GM21526 (cell line): ENCODE results near the gene DDB1.

Source experiments
- ATAC-seq: cut with Tn5 transposase; IDR thresholded peaks from one replicate; pipeline ENCODE4 v1.9.1; 2021; ENCODE audit warnings: moderate library complexity; ENCODE audit not compliant: unreplicated experiment, low FRiP score

The DDB1 gene

DNA sequence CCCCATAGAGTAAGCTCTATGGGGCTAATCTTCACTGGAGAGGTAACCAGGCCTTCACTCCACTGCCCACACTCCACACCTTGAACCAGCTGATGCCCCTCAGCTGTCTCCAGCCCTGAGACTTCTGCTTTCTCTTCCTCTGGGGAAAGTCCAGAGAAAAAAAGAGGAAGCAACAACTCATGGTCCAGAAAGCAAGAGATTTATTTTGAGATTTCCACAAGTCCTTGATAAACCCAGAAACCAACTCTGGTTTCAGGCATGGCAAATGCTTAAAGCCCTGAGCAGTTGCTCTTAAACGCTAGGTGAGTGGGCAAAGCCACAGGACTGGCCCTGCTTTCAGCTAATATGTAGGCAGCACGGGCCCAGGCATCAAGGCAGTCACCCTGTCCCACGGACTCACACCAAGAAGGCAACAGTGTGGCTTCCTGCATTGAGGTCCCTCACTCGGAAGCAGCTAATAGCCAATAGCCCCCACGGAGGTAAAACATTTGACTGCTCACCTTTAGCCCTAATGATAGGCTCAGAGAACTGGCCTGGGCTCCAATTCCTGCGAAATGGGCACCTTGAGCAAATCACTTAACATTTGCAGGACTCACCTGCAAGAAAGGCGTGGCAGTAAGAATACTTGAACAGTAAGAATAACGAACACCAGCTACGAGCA is 24.5 kb upstream of the DDB1 start:
- ATAC-seq = peak; percentile 34

DNA sequence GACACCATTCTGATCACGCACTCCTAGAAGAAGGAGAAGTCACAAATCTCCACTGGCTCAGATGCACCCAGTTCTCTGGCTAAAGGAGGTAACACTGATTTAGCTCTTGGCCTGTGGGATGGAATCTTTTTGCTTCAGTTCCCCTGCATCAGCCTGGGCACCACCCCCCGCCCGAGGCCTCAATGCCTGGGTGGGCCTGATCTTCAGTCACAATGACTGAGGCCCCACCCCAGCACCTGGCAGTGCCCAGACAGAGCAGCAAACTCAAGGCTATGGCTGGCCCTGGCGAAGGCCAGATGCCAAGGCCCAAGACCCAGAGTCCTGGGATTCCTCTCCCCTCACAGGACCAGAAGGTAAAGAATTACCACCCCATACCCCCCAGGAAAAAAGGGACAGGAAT is 23.8 kb upstream of the DDB1 start:
- no peak for ATAC-seq

DNA sequence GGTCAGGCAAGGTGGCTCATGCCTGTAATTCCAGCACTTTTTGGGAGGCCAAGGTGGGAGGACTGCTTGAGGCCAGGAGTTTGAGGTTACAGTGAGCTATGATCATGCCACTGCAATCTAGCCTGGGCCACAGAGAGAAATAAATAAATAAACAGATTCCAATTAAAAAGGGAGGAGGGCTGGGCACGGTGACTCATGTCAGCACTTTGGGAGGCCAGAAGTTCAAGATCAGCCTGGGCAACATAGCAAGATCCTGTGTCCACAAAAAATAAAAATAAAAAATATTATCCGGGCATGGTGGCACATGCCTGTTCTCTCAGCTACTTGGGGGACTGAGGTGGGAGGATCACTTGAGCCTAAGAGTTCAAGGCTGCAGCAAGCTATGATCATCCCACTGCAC is 21.3 kb upstream of the DDB1 start:
- ATAC-seq = no peak

DNA sequence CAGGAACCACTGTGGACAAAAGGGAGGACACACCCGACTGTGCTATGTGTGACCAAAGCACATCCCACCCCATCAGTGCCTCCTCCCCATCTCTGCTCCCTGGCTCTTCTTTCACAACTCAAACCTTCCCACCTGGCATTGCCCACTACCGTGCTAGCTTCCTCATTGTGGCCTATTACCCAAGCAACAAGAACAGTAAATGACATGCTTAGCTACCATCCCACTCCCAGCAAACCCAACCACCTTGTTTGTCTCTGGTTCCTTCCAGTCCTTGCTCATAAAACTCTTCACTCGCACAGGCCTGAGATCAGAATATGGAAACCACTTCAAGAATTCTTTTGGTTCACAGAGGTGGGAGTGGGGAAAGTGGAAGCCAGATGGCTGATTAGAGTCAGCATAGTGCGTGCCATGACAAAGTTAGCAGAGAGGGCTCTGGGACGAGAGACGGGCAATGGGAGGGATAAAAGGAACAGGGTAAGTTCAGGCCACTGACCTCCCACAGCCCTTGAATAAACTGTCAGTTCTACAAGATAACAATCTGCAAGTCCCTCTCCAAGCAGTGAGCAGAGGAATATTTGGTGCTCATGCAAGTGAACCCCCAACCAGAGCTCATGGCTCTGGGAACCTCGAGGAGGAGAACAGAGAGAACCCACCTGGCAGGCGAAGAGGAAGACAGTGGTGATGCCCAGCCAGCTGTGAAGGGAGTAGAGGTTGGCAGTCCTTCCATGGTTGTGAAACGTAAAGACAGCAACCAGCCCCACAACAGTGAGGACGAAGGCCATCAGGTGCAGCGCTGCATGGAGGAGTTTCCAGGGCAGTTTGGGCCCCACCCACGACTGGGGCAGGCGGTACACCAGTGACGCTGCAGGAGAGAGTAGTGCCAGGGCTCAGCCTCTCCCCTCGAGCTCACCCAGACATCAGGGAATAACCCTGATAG is 20.5 kb upstream of the DDB1 start:
- no peak for ATAC-seq

DNA sequence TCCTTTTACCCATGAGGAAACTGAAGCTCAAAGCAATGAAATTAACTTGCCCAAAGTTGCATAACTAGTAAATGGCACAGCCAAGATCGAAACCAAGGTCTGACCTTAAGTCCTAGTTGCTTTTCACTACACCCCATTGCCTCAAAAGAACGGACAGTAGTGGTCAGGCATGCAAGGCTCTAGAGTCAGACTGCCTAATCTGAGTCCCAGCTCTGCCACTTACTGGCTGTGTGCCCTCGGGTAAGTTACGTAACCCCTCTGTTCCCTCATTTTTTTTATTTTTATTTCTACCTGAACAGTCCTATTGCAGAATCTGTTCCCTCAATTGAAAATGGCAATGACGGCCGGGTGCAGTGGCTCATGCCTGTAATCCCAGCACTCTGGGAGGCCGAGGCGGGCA is 19.1 kb upstream of the DDB1 start:
- no peak for ATAC-seq

DNA sequence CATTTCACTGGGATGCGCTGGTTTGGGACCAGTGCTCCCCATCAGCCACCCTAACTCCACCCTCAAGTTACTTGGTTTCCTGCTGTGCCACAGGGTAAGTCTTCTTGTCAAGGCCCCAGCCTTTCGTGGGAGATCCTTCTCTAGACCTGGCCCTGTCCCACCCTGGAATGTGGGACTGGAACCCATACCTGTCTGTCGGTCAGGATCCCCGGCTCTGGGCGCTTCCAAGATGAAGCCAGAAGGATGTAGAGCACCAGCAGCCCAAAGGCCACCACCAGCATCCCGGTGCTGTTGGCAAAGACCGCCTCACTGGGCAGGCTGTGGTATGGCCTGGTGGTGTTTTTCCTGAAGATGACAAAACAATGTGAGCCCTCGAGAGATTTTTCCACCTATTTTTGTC is 17.9 kb upstream of the DDB1 start:
- no peak for ATAC-seq

DNA sequence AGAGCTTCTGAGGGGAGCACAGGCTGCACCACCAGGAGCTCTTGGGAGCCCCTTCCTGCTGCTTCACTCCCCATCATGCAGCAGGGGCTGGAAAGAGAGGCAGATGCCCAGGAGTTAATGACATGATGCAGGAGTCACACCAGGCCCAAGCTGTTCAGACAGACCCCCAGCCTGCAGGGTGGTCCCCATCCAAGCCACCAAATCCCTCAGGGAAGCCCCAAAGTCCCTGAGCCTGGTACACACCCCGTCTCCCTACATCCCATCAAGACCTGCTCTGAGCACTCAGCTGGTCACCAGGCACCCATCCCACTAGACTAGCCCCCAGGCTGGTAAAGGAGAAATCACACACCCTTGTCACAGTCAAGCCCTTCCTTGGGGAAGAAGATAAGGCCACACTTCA is 17.4 kb upstream of the DDB1 start:
- no peak for ATAC-seq

DNA sequence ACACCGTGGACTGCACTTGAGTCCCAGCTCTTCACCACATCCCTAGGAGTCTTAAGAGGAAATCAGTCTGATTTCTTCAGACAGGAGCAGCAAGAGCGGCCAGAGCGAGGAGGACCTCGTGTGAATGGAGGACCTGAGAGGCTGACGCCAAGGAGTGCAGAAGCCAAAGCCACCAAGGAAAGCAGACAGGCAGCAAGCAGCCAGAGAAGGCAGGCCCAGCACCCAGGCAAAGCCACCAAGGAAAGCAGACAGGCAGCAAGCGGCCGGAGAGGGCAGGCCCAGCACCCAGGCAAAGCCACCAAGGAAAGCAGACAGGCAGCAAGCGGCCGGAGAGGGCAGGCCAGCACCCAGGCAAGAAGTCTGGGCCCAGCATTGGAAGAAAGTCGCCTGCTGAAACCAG is 17.0 kb upstream of the DDB1 start:
- no peak for ATAC-seq

DNA sequence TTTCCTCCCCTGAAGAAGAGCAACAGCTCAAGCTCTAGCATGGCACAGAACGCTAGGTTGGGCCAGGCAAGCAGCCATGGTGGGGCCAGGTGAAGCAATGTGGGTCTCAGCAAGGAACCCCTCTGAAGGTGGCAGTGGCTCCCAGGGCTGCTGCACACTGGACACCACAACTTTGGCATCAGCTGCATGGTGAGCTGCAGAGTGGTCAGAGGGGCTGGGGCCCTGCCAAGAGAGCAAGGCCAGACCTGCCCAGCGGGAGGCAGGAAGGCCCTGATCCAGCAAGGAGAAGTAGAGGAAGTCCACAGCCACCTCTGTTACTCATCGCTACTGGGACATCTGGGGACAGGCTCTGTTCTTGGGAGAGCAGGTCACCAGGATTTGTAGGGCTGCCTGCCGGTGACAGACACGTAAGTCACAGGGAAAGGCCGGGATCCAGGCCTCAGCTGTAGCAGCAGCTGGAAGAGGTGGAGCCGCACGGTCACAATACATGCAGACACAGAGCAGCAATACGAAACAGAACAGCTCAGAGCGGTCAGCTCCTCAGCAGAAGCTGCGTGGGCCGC is 16.4 kb upstream of the DDB1 start:
- ATAC-seq = no peak

DNA sequence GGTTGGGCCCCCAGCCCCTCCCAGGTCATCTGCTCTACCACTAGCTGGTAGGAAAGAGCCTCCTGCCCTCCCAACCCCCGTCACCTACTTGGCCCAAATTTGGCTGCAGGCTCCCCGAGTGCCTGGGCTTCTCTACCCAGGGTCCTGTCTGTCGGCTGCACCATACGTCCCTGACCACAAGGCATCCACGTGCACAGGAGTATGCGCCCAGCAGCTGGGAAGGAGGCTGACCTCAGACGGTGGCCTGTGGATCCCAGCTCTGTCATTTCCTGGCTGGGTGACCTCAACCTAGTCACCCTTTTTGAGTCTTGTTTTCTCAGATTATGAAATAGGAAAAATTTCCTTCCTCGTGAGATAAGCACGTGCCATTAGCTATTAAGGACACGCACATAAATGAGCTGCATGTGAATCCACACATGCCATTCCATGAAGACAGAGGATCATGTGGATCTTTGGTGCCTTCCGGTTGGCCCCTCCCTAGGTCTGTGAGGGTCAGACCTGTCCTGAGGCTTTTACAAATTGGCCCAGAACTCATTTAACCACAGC is 15.1 kb upstream of the DDB1 start:
- no peak for ATAC-seq

DNA sequence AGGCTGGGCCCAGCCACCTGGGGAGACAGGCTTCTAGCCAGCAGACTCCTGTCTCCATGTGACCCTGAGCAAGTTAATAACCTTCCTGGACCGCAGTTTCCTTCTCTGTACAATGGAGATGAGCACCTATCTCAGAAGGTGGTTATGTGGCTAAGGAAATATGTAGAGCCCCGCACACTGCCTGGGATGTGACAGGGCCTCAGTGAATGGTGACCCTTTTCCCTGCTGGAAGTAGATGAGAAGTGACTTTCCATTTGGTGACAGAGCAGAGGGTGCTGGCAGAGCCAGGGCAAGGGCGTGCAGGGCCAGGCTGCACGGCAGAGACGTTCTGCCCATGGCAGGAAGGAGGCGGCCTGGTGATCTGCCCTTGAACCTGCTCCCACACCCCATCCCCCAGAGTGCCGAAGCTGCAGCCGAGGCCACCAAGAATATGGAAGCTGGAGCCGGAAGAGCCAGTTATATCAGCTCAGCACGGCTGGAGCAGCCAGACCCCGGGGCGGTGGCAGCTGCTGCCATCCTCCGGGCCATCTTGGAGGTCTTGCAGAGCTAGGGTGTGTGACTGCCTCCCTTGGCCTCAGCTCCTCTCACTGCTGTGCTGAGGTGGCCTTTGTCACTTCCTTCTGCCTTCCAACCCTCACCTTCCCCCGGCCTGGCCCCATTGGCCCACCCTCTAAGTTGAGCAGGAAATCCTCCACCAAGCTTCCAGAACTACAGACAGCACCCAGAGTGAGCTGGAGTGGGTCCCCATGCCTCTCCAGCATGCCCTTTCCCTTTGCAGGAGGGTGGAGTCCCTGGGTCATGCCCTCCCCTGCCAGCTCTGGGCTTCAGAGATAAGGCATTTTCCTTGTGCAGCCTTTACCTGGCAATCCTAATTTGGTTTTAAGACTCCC is 13.3 kb upstream of the DDB1 start:
- no peak for ATAC-seq

DNA sequence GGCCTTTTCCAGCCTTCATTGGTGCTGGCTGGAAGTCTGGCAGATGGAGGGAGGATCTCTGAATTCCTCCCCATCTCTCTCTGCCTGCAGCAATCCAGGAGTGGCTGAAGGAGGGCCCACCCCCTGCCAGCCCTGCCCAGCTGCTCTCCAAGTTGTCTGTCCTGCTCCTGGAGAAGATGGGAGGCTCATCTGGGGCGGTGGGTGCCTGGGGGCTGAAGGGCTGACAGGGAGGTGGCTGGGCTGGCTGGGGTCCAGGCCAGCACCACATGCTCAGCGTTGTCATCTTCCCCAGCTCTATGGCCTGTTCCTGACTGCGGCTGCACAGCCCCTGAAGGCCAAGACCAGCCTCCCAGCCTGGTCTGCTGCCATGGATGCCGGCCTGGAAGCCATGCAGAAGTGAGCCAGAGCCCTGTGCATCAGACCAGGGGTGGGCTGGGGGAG is 12.3 kb upstream of the DDB1 start:
- no peak for ATAC-seq

DNA sequence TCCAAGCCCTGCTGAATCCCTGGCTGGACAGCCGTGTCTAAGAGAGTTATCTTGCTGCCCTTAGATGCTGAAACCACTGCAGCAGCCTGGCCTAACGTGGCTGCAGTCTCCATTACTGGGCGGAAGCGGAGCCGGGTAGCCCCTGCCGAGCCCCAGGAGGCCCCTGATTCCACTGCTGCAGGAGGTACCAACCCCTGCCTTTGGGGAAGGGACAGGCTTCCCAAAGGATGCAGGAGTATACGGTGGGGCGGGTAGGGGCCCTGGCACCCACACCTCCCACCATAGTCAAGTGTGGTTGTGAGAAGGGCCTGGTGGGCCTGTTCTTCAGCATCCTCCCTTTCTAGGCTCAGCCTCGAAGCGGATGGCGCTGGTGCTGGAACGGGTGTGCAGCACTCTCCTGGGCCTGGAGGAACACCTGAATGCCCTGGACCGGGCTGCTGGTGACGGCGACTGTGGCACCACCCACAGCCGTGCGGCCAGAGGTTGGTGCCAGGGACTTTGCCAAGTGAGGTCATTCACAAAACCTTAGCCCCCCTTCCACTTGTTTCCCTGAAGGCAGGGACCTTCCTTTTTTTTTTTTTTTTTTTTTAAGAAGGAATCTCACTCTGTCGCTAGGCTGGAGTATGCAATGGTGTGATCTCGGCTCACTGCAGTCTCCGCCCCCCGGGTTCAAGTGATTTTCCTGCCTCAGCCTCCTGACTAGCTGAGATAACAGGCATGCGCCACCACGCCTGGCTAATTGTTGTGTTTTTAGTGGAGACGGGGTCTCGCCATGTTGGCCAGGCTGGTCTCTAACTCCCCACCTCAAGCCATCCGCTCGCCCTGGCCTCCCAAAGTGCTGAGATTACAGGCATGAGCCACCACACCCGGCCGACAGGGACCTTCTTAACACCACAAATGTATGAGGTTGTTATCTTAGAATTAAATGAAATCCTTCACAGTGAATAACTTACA is 11.2 kb upstream of the DDB1 start:
- ATAC-seq = no peak

DNA sequence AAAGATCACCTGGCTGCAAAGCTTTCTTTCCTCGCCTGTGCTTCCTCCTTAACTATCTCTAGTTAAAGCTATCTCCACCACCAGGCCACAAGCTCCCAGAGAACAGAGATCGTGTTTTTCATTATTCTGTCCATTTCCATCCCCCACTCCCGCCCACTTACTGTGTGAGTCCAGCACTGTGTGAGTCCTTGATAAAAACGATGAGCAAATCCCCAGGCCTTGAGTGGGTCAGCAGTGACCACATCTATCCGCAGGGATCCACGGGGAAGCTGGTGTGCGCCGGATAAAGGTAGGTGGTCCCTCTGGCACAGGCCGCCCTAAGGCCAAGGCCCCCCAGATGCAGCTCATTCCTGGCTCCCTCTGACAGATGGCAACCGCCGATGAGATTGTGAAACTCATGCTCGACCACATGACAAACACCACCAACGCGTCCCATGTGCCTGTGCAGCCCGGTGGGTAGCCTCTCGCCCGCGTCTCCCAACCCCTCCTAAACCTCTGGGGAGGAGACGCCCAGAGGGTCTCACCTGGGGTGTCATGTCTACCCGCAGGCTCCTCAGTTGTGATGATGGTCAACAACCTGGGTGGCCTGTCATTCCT is 9.4 kb upstream of the DDB1 start:
- no peak for ATAC-seq

DNA sequence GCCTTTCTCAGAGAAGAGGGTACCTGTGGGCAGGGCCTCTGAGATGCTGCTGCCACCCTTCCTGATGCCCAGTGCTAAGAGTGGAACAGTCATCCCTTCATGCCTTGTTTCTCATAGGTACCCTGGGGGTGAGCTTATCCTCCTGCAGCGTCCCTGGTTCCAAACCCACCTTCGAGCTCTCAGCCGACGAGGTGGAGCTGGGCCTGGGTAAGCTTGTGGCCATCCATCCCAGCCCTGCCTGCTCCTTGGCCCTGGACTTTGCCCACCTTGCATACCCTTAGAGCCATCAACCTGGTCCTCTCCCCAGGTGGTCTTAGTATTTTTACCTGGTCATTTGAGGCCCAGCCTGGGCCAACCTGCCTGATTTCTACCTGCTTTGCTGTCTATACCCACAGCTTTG is 8.8 kb upstream of the DDB1 start:
- ATAC-seq = no peak

DNA sequence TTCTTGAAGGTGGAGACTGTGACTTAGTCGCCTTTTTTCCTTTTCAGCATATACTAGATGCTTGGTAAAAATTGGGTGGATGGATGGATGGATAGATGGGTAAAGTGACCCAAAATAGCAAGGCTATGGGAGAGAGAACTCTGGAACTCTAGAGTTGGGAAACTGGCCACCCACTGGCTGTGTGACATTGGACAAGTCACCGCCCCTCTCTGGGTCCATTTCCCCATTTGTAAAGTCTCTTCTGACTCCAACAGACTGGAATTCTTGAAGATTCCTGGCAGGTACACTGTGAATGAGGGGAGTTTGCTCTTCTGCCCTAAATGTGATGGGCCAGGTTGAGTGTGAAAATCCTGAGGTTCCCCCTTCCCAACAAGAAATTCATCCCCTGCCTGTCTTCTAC is 8.1 kb upstream of the DDB1 start:
- ATAC-seq = no peak

DNA sequence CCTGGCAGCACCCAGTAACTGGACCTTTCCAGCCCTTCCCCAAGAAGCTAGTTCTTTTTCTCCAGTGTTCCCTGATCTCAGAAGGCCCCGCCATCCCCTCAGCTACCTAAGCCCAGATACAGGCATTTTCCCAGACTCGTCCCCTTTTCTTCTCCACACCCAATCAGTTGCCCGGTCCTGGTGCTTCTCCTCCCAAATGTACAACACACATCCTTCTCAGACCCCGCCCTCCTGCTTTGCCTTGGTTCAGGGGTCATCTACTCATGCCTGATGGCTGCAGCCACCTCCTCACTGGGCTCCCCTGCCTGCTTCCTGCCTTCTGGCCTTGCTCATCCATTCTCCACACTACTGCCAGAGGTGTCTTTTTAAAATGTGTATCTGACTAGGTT is 6.6 kb upstream of the DDB1 start:
- ATAC-seq = no peak

DNA sequence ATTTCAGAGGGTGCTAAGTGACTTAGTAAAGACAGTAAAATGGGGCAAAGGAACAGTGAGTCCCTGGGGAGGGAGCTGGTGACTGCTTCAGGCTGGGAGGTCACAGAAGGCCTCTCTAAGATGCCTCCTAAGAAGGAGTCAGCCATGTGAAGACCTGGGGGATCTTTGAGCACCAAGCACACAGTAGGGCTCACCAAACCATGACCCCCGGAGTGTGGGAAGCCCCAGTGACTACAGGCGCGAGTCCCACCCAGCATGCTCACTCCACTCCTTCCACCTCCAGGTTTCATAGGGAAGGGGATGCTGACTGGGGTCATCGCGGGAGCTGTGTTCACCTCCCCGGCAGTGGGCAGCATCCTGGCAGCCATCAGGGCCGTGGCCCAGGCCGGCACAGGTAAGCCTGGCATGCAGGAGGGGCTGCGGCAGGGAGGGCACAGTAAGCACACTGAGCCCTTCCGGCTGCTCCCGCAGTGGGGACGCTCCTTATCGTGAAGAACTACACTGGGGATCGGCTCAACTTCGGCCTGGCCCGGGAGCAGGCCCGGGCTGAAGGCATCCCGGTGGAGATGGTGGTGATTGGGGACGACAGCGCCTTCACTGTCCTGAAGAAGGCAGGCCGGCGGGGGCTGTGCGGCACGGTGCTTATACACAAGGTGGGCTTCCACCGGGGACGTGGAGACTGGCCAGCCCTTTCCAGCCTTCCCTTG is 6.0 kb upstream of the DDB1 start:
- ATAC-seq = no peak
